GM21576 (cell line): ENCODE data around the gene TMEM222.

Experiments used
- ATAC-seq: cut with Tn5 transposase; IDR thresholded peaks from one replicate; pipeline ENCODE4 v1.9.1; 2021; ENCODE audit warnings: mild to moderate bottlenecking, moderate library complexity; ENCODE audit not compliant: unreplicated experiment

The TMEM222 gene

GRCh38 chr1:27341525-27342252 is 19.7 kb downstream of the TMEM222 start, which contains the start of gene SYTL1:
Gene SYTL1 (plus strand): TSS chr1:27342022. CDS start chr1:27345335, 3,313 bp downstream.
- ATAC-seq, result peak; percentile 51

DNA sequence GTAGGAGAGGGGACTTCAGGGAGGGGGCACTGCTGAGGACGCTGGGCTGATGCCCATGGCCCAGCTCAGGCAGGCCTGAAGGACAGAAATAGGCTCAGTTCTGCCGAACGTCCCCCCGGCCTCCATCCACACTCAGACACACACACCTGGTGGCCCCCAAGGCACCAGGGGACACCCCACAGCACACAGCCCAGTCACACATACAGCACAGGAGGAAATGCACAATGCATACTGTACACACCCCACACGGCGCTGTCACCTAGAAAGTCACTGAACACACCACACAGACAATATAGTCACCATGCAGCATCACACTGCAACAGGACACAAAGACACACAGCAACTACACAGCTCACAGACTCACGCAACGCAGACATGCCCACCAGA is 20.4 kb downstream of the TMEM222 start:
- ATAC-seq, result peak; percentile 14

DNA sequence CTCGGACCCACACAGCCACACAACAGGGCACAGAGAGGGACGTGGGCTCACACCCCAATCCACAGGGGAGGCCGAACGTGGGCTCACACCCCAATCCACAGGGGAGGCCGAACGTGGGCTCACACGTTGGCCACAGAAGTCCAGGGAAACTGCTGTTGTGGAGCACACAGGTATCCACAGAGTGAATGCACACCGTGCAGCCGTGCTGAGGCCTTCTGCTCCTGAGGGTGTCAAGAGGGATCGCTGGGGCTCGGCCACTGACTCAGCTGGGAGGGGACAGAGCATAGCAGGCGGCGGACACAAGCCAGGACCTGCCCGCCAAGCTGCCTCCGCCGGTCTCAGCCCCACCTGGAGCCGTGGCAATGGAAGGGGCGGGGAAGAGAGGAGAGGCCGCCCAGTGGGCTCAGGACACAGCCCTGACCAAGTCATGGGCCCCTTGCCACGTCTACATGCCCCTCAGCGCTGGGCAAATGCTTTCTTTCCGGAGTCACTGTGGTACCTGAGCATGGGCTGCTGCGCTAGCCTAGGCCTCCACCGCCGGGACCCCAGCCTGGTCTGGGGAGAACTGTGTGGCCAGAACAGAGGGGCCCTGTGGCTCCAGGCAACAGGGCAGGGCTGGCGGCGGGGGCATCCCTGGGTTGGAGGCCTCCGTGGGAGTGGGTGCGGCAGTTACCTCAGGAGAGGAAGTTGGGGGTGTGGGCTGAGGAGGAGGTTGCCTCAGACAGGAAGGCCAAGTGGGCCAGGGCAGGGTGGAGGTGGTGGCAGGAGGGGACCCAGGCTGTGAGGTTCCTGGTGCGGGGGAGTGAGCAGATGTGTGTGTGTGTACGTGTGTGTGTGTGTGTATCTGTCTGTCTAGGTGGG is 21.0 kb downstream of the TMEM222 start:
- ATAC-seq, result peak; percentile 32

GRCh38 chr1:27343639-27344025 is 21.7 kb downstream of the TMEM222 start:
- no peak for ATAC-seq

DNA sequence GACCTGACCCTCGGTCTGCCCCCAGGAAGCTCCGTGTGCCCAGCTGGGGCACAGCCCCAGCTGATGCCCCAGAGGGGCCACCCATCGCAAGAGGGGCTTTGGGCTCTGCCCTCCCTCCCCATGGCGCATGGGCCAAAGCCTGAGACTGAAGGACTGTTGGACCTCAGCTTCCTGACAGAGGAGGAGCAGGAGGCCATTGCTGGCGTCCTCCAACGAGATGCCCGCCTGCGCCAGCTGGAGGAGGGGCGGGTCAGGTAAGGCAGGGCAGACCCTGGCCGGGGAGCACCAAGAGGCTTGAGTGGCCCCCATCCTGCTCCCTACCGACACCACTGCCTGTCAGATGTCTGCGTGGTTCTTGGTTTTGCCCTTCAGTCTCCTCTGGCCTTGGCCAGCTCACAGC is 23.3 kb downstream of the TMEM222 start:
- no peak for ATAC-seq

DNA sequence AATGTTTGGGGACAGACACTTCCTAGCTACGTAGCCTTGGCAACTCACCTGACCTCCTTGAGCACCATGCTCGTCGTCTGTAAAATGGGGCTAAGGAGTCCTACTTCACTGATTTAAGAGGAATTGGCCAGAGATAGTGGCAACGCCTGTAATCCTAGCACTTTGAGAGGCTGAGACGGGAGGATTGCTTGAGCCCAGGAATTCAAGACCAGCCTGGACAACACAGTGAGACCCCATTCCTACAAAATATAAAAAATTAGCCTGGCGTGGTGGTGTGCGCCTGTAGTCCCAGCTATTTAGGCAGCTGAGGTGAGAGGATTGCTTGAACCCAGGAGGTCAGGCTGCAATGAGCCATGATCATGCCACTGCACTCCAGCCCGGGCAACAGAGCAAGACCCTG is 24.4 kb downstream of the TMEM222 start:
- ATAC-seq, result no peak

GRCh38 chr1:27346991-27347624 is 25.1 kb downstream of the TMEM222 start:
- ATAC-seq, result no peak

- ATAC-seq, result no peak
These were observed 27.2 kb downstream of the TMEM222 start for GRCh38 chr1:27348861-27349783.

GRCh38 chr1:27349784-27350662 is 28.1 kb downstream of the TMEM222 start:
- no peak for ATAC-seq

DNA sequence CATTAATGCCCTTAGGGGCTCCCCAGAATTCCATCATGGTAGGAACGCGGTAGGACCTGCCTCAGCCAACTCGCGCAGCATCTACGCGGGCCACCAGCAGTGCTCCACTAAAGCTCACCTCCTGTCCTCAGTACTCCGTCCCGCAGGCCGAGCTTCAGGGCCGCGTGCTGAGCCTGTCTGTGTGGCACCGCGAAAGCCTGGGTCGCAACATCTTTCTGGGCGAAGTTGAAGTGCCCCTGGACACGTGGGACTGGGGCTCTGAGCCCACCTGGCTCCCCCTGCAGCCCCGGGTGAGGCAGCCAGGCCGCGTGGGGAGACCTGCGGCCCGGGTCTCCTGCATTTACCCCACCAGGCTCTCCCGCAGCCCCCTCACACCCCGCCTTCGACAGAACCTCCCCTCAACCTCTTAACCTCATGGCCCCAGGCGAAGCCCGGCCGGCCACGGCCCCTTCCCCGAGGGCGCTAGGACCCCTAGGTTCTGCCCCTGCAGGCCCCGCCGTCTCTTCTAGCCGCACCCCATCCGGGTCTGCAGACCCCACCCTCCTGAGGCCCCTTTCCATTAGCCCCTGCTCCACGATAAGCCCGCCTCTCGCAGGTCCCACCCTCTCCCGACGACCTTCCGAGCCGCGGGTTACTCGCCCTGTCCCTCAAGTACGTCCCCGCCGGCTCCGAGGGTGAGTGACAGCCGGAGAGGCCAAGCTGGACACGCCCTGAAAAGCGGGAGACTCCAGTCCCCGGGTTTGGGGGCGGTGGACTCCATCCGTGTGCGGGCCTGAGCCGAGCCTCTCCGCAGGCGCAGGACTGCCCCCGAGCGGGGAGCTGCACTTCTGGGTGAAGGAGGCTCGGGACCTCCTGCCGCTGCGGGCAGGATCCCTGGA is 28.9 kb downstream of the TMEM222 start:
- ATAC-seq, result no peak

GRCh38 chr1:27351541-27352107 is 29.7 kb downstream of the TMEM222 start:
- no peak for ATAC-seq

GRCh38 chr1:27353166-27353565 is 31.2 kb downstream of the TMEM222 start:
- no peak for ATAC-seq

DNA sequence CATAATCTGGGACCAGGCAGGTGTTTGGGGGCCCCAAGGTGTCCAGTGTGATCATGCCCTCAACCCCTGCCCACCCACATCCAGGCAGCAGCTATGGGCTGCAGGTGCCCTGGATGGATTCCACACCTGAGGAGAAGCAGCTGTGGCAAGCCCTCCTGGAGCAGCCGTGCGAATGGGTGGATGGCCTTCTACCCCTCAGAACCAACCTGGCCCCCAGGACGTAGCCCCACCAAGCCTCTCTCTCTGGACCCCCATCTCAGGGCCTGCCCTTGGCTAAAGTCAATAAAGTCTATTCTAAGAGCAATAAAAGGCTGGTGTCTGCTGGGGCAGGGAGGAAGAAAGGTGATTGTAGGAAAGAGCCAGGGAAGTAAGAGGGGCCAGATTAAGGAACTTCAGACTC is 31.7 kb downstream of the TMEM222 start:
- ATAC-seq, result no peak

GRCh38 chr1:27355683-27356082 is 33.7 kb downstream of the TMEM222 start:
- no peak for ATAC-seq

DNA sequence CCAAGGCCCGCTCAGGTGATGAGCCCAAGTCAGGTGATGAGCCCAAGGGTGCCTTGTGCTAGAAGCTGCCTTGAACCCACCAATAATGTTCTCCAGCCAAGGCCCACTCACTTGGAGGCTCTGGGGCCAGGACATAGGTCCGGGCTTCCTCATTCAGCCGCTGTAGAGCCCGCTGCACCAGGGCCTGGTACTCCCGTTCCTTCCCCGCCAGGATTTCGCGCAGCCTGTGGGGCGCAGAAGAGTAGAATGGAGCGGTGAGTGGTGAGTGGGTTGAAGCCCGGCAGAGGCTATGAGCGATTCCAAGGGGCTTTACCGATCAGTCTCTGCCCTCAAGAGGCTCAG is 34.3 kb downstream of the TMEM222 start:
- no peak for ATAC-seq

- no peak for ATAC-seq
These were observed 34.8 kb downstream of the TMEM222 start for GRCh38 chr1:27356619-27357280.

DNA sequence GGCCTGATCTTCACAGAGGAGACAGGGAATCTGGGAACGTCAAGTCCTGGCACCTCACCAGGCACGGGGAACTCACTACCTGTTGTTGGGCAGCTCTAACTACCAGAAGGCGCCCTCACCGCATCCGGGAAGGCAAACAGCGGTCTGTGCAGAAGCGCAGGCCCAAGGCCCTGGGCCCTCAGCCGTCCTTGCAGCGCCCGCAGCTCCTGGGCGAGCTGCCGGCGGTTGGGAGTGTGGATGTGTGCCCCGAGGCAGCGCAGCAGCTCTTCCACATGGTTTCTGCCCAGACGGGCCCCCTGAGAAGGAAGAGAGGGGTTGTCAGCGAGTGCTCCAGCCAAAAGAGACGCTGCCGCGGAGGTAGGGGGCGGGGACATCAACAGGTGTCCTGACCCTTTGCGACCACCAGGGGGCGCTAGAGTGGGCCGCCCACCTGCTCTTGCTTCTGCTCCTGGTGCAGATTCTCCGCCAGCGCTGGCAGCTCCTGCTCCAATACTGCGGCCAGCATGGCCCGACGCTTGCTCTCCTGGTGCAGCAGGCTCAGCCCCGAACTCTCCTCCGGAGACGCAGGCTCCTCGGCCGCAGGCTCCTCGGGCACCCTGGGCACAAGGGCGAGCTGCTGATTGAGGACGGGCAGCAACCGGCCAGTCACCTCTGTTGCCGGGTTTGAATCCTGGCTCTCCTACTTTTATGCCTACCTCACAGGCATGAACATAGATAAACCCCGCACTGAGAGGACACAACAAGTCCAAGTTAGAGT is 35.5 kb downstream of the TMEM222 start:
- peak; percentile 49 for ATAC-seq
